ENCODE measurements around the gene NES.
"Not testable (repeated sequence)": the region's sequence is repeated elsewhere in the genome, so short reads cannot be mapped to it uniquely, and the experiment has no call there.

The NES gene

DNA sequence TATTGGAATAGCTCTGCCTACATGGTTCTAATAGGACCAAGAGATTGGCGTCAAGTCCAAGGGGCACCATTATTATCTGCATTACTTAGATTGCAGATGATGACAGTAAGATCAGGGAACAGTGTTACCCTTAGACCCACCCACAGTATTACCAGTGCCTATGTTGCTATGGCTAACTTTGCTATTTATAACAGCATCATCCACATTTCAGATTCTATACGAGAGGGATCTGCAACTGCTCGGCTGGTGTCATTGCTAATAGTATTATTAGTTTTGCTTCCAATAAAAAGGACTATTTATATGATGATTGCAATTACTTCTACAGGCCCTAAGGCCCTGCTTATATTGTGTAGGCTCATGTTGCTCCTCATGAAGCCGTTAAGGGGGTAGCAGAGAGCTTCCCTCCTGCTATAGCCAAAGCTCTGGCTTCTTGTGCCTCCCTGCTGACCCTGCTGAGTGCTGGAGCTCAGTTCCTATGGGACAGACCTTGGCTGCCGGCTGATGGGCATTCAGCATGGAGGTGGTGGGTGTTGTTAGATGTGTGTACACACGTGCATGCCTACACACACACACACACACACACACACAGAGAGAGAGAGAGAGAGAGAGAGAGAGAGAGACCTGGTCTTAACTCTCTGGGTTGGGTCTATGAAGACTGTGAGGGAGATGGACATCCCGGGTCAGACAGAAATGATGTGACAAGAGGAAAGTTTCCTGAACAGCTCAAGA, 34.0 kb downstream of the NES start:
- FAIRE-seq = no peak

DNA sequence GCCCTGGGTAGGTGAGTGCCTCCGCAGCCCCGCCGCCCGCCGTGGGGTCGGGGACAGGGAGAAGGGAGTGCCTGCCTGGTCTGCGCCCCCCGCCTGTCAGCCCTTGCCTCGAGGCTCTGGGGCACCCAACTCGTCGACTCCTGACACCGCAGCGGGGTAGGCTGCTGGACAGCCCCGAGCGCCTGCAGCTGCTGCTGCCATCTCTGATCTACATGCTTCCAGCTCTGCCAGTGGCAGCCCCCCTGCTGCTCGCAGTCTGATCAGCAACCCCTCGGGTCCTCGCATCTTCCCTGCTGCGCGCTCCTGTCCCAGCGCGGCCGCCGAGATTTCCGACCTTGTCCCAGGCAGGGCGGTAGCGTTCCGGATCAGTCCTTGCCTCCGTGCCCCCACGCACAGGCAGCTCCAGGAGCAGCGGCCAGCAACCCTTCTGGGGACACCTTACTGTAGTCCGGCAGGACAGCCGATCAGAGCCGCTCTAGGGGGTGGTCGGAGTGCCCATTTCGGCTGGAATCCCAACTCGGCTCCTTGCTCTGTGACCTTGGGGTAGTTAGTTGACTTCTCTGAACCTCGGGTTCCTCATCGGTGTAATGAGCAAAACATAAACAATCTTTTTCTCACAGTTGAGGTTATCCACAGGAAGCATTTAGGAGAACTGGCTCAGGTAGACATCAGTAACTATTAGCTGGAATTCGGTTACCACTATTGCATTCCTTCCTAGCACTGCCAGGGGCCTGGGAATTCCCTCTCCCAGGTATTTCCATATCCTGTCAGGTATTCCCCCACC, 34.8 kb downstream of the NES start:
- no peak for FAIRE-seq

DNA sequence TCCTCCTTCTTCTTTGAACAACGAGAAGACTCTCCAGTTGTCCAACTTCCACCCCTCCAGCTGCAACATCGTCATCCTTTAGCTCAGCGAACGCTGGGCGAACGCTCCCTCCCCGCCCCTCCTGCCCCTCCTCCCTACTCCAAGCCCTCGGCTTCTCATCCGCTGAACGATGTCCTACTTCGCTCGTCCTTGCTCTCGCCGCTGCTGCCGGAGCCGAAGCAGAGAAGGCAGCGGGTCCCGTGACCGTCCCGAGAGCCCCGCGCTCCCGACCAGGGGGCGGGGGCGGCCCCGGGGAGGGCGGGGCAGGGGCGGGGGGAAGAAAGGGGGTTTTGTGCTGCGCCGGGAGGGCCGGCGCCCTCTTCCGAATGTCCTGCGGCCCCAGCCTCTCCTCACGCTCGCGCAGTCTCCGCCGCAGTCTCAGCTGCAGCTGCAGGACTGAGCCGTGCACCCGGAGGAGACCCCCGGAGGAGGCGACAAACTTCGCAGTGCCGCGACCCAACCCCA, 35.4 kb downstream of the NES start, which contains the start of gene BCAN:
TSS of gene BCAN (plus strand) at position 357 of the 504 bp plus-strand sequence. CDS start 3,938 bp downstream, outside the sequence.
- FAIRE-seq = no peak

DNA sequence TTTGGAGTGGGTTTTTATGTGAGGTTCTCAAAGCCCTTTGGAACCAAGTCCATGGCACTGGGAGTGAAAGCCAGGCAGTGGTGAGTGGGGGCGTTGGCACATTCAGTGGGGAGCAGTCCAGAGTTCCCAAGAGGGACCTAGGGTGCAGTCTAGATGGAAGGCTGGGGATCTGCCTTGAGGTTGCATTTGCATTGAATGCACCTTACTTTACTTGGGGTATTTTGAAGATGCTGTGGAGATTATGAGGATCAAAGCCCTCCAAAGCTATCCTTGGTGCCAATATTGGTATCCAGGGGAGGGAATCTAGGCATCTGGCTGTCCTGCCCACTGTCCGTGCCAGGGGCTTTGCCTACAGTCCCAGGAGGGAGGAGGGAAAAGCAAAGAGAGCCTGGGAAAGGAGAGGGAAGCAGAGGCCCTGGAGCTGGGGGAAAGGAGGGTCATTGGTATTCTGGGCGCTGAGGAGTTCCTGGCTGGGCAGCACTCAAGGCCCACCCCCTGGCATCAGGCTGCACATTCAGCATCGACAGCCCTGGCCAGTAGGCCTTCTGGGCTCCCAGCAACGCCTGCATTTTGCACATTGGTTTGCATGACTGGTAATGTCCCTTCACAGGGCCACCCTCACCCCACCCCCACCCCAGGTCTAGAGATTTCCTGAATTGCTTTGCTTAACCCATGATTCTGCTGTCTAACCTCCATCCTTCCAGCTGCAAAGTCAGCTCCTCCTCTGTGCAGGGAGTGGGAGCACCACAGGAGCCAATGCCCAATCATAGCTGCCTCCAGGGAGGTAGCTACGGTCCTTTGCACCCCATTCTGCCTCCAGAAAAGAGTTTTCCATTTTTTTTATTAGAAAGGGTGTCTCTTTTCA, 36.1 kb downstream of the NES start:
- FAIRE-seq = no peak

DNA sequence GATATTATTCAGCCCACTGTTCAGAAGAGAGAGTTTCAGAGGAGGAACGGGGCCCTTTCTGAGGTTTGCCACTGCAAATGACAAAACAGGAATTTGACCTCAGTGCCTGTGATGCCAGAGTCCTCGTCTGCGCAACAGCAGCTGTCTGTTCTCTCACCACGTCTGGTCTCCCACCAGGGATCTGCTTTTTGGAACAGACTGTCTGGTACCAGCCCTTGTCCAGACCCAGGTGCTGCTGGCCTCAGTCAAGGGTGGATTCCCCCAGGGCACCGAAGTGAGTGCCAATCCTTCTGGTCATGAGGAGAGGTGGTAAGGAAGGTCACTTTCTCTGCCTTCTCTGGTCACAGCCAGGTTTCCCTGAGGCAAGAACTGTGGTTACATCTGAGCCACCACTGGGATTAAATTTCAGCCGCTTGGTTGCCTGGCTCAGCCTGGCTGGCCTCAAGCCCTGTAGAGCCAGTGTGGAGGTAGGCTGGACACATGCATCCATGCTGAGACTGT, 37.6 kb downstream of the NES start:
- FAIRE-seq = no peak

DNA sequence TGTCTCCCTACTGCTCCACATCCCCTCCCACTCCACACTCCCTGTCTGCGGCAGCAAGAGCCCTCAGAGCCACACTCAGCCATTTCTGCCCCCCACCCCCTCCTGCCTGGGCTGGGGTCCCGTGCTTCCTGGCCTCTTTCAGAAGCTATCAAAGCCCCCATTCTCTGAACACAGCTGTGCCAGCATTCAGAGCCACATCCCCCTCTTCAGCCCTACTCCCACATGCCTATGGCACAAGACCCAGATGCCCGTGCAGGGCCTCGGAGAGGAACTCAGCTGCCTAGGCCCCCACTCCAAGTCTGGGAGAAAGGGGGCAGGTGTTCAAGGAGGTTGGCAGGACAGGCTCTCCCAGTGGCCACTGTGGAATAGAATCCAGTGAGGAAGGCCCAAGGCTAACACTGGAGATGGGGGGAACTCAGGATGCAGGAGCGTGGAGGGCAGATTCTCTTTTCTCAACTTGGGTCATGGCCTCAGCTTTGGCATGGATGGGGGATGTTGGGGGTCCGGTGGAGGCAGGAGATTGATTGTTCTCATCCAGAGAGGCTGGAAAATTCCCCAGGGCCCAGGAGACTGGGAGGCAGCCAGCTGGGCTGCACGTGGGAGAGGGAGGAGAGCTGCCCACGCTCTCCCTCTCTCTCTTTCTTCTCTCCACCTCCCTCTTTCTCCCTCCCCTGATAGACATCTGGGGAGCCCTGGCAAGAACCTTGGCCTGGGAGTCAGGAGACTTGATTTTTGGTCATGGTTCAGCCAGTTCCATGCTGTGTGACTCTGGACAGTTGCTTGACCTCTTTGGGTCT, 38.8 kb downstream of the NES start:
- no peak for FAIRE-seq

DNA sequence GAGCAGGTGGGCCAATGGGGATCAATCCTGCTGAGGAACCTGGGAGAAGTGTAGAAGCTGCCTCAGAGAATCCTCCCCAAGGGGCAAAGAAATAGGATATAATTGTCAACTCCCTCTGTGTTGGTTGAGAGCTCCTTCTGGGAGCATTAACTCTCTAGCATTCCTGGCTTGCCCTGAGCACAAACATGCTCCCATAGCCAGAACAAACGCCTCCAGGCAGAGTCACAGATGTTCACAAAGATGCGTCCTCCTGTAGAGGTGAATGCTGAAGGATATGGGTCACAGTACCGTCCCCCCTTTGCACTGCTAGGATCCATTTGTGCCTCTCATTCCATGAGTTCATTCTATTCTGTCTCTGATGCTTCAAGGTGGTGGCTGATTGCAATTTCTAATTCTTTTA, 44.9 kb downstream of the NES start:
- FAIRE-seq = no peak

DNA sequence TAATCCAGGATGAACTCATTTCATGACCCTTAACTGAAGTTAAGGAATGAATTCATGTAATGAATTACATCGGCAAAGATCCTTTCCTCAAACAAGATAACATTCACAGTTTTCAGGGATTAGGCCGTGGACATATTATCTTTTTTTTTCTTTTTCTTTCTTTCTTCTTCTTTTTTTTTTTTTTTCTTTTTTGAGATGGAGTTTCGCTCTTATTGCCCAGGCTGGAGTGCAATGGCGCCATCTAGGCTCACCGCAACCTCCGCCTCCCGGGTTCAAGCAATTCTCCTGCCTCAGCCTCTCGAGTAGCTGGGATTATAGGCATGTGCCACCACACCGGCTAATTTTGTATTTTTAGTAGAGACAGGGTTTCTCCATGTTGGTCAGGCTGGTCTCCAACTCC, 46.1 kb downstream of the NES start:
- not testable (repeated sequence) for FAIRE-seq

DNA sequence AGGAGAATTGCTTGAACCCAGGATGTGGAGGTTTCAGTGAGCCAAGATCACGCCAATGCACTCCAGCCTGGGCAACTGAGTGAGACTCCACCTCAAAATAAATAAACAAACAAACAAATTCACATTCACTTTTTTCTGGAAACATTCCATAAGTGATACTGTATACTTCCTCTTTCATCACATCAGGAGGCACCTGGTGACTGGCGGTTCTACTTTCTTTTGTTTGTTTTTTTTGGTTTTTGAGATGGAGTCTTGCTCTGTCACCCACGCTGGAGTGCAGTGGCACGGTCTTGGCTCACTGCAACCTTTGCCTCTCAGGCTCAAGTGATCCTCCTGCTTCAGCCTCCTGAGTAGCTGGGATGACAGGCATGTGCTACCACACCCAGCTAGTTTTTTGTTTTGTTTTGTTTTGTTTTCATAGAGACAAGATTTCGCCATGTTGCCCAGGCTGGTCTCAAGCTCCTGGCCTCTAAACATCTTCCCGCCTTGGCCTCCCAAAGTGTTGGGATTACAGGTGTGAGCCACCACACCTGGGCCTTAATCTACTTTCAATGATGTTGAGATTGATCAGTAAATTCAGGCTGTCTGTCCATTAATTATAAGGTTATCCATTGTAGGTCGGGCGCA, 47.3 kb downstream of the NES start:
- FAIRE-seq = no peak

DNA sequence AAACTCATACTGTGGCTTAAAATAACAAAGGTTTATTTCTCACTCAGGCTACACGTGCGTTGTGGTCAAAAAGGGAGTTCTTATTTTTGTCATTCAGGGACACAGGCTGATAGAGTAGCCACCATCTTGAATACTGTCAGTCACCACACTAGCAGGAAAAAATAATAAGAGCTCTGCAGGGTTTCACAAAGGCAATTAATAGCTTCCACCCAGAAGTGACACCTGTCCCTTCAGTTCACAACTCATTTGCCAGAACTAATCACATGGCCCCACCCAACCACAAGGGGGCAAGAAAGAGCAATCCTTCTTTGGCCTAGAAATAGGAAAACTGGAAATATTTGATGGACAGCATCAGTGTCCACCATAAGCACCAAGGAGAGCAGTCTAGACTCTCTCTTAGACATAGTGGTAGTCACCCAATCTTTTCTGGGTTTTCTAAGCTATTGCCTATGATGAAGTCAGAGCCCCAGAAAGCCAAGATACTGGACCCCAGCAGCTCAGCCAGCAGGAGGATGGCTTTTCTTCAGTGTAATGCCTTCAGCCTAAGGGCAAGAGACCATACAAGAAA, 49.8 kb downstream of the NES start:
- FAIRE-seq = no peak

DNA sequence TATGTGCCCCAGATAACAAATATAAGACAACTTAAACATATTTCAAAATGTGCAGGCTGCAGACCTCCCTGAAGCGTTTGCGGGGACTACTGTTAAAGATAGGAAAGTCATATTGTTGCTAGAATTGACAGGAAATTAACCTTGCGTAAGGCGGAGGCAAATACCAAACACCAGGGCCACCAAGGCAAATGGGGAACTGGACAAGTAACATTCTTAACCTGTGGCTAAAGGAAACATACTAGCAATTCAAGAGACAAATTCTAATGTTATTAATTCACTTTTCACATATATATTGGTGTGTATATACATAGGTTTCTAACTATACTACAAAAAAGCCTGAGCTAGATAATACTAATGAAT, 51.1 kb downstream of the NES start:
- no peak for FAIRE-seq

DNA sequence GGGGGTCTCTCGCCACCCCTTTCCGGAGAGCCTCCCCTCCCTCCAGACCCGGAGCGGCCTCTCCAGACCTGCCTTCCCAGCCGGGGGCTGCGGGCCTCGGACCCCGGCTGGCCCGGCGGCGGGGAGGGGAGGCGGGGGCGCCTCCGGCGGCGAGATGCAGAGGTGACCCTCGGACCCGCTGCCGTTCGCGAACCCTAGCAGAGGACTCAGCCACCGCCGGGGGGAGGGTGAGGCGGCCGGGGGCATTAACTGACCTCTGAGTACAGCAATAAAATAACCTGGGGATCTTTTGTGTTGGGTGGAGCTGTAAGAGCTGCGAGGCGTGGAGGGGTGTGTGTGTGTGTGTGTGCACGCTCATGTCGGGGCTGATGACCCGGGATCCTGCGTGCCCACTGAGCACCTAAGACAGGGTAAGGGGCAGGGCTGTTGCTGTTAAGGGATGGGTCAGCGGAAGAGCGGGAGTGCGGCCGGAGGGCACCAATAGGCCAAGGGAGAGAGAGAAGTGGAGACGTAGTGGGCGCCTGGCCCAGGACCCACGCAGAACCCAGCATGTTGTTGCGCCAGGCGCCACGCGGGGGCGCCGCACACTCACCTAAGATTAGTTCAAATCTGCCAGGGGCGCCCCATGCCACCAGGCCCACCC, 51.6 kb downstream of the NES start:
- FAIRE-seq = no peak

DNA sequence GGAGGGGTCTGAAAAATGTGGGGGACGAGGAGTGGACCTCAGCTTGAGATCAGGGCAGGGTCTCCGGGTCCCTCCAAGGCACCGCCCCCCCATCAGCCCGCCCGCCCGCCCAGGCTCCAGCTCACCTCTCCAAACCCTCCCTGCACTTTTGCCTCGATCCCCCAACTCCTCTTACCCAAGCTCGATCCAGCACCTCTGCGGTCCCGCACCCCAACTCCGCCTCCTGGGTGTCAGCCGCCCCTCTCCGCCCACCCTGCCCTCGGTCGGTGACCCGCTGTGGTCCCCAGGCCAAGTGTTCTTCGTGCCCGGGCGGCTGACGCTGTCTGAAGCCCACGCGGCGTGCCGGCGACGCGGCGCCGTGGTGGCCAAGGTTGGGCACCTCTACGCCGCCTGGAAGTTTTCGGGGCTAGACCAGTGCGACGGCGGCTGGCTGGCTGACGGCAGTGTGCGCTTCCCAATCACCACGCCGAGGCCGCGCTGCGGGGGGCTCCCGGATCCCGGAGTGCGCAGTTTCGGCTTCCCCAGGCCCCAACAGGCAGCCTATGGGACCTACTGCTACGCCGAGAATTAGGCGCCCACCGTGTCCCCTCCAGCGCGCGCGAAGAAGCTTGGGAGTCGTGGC, 52.3 kb downstream of the NES start:
- no peak for FAIRE-seq

DNA sequence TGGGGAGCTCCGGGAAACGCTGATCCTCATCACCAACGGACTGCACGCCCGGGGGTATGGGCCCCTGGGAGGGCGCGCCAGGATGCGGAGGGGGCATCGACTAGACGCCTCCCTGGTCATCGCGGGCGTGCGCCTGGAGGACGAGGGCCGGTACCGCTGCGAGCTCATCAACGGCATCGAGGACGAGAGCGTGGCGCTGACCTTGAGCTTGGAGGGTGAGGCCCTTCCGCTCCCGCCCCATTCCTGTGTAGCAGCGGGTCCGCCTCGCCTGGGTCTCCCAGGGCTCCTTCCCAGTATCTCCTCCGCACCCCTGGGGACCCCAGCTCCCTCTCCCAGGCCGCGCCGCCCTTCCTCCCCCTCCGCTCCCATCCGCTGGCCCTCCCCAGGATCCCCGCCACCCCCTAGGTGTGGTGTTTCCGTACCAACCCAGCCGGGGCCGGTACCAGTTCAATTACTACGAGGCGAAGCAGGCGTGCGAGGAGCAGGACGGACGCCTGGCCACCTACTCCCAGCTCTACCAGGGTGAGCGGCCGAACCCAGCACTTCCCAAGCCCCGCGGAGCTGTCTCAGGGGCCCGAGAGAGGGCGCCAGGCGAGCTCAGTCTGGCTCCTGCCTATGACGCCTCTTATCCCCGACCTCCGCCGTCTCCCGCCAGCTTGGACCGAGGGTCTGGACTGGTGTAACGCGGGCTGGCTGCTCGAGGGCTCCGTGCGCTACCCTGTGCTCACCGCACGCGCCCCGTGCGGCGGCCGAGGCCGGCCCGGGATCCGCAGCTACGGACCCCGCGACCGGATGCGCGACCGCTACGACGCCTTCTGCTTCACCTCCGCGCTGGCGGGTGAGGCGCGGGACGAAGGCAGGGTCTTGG, 53.0 kb downstream of the NES start:
- no peak for FAIRE-seq

DNA sequence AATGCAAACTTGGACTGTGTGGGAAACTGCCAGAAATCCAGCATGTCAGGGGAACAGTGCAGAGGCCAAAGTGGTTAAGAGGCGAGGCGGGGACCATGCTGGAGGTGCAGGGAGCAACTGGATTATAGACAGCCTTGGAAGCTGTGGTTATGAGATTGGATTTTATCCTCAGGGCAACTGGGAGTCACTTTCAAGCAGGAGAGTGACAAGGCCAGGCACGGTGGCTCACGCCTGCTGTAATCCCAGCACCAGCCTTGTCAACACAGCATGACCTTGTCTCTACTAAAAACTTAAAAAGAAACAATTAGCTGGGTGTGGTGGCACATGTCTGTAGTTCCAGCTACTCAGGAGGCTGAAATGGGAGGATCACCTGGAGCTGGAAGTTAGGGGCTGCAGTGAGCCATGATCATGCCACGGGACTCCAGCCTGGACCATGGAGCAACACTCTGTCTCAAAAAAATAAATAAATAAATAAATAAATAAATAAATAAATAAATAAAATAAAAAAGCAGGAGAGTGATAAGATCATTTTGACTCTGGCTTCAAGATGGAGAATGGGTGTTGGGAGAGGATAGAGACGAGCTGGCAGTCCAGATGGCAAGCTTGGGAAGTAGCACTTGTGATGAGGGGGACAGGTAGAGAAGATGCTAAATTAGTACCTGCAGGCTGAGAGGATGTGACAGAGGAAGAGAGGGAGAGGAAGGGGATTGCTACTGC, 54.5 kb downstream of the NES start:
- no peak for FAIRE-seq

DNA sequence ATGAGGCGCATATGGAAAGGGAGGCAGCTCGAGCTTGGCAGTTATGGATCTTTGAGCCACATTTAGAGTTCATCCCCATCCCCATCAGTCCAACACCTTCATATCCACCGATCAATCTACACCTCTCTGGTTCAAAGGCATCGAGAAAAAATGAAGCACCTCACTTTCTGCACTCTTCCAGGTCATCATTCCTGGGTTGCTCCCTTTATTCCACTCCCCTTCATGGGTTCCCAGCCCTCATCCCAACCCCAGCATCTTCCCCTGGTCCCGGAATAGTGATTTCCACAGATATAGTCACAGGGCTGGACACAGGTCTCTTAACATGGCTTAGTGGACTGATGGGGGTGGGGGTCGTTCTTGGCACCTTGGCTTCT, 57.6 kb downstream of the NES start:
- no peak for FAIRE-seq

DNA sequence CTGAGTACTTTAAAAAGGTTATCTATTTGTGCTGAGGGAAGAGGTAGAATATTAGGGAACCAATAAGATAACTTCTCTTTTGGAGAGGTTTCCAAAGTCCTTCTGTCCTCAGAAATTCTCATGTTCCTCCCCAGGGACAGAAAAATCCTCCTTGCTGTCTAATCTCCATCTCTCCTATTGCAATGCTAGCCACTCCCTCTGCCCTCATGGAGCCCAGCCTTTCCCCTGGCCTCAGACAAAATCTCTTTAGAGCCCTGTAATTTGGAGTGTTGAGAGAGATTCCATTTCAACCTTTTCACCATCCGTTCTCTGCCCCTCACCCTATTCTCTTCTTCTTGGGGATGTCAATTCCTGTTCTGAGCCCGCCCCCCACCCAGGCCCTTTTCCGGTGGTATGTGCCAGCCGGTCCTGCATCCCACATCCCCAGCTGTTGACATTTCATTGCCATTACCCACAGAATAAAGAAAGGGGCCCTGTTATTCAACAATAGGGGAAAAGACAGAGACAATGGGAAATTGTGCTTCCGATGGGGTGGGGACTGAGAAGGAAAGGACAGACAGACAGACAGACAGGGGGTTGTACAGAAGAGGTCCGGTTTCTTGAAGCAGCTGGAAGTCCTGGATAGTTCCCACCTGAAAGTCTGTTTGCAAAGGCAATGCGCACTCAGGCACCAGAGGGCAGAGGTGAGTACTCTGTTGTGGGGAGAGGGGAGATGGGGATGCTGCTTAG, 58.2 kb downstream of the NES start, which contains the start of gene HAPLN2:
TSS of gene HAPLN2 (plus strand) at position 563 of the 729 bp plus-strand sequence. CDS start 4,076 bp downstream, outside the sequence.
- no peak for FAIRE-seq
